NCI-H446 (cell line): Measurements from ENCODE around the gene ZNF430.
A peak's percentile ranks its signal among the peaks of the same experiment; 100 is the strongest.
"Not testable (repeated sequence)": the region's sequence is repeated elsewhere in the genome, so short reads cannot be mapped to it uniquely, and the experiment has no call there.

ENCODE experiments used
- DNase-seq, 2 experiments: peaks; one replicate each; lab custom pipeline; 2025; lab: John Stamatoyannopoulos, UW

The ZNF430 gene

GRCh38 chr19:21020298-21021227 is at the start of gene ZNF430:
ZNF430 (plus strand) TSS chr19:21020657; CDS start chr19:21020801, 144 bp downstream.
- peak; percentile 96 to 98 for DNase-seq

GRCh38 chr19:20992788-20993187 is 27.7 kb upstream of the ZNF430 start:
- not testable (repeated sequence) for DNase-seq

- DNase-seq = peak; percentile 29 to 70
Measured at GRCh38 chr19:20999731-21000352, 20.6 kb upstream of the ZNF430 start.

- not testable (repeated sequence) for DNase-seq
Measured at GRCh38 chr19:21021238-21021637, 781 bp downstream of the ZNF430 start.

GRCh38 chr19:21022996-21023395 is 2.5 kb downstream of the ZNF430 start:
- no peak for DNase-seq

GRCh38 chr19:21023901-21024300 is 3.4 kb downstream of the ZNF430 start:
- DNase-seq = no peak

- DNase-seq = no peak
Measured at GRCh38 chr19:21028969-21029268, 8.5 kb downstream of the ZNF430 start.

- DNase-seq = no peak
Measured at GRCh38 chr19:21045028-21045427, 24.6 kb downstream of the ZNF430 start.

GRCh38 chr19:21046489-21046888 is 26.0 kb downstream of the ZNF430 start:
- DNase-seq = no peak

GRCh38 chr19:21047716-21048115 is 27.3 kb downstream of the ZNF430 start:
- no peak for DNase-seq

- no peak for DNase-seq
Measured at GRCh38 chr19:21052902-21053301, 32.4 kb downstream of the ZNF430 start.

- no peak for DNase-seq
Measured at GRCh38 chr19:21065336-21065735, 44.9 kb downstream of the ZNF430 start.

- DNase-seq = peak; percentile 77 to 90
Measured at GRCh38 chr19:21082011-21082975, 61.8 kb downstream of the ZNF430 start, which contains the start of gene ZNF714. ZNF714 (plus strand) TSS chr19:21082203; CDS start chr19:21098269, 16,066 bp downstream.

- no peak for DNase-seq
Measured at GRCh38 chr19:21084343-21084742, 63.9 kb downstream of the ZNF430 start.

- DNase-seq = no peak
Measured at GRCh38 chr19:21087871-21088270, 67.4 kb downstream of the ZNF430 start.

GRCh38 chr19:21092109-21092508 is 71.7 kb downstream of the ZNF430 start:
- DNase-seq = no peak

- DNase-seq = no peak
Measured at GRCh38 chr19:21094347-21095025, 74.0 kb downstream of the ZNF430 start.

GRCh38 chr19:21098291-21098690 is 77.8 kb downstream of the ZNF430 start:
- DNase-seq = no peak

GRCh38 chr19:21101521-21102242 is 81.2 kb downstream of the ZNF430 start:
- DNase-seq = no peak

GRCh38 chr19:21109116-21109515 is 88.7 kb downstream of the ZNF430 start:
- DNase-seq = no peak
